SK-N-MC (cell line): ENCODE measurements around the gene RPL41.

Experiments used
- DNase-seq: peaks from one replicate; pipeline ENCODE4 v3.0.0-alpha.2; 2011; ENCODE audit warnings: low read depth, low spot score
- H3K27ac ChIP-seq: fragments of 200-600 bp; sonication (generic); 2 replicates; pipeline ENCODE4 v1.5.1; 2016; ENCODE audit warnings: mixed run types
- H3K36me3 ChIP-seq: fragments of 200-600 bp; sonication (generic); 2 replicates; pipeline ENCODE4 v1.6.1; 2017; ENCODE audit warnings: antibody characterized with exemption, low read length, mixed read lengths; ENCODE audit not compliant: insufficient read depth
- H3K4me3 ChIP-seq: fragments of 200-600 bp; sonication (generic); 2 replicates; pipeline ENCODE4 v1.5.1; 2016
- H3K9ac ChIP-seq: fragments of 200-600 bp; sonication (generic); 2 replicates; pipeline ENCODE4 v1.8.0; 2017; ENCODE audit warnings: mixed run types, mixed read lengths; ENCODE audit not compliant: insufficient read length
- H3K9me3 ChIP-seq: fragments of 200-600 bp; sonication (generic); 2 replicates; pipeline ENCODE4 v1.6.1; 2017; ENCODE audit warnings: low read depth, mild to moderate bottlenecking, antibody characterized with exemption, low read length, moderate library complexity, mixed read lengths
- EZH2 ChIP-seq: fragments of 200-600 bp; sonication (generic); IDR thresholded peaks from one replicate; pipeline ENCODE4 v1.6.1; 2017; ENCODE audit warnings: antibody characterized with exemption
- FOXP2 ChIP-seq: optimal IDR thresholded peaks from 2 replicates; pipeline ENCODE3; 2011; ENCODE audit warnings: mild to moderate bottlenecking, moderate library complexity; ENCODE audit not compliant: insufficient read depth; ENCODE audit errors: extremely low read length, control extremely low read depth
- POLR2AphosphoS5 ChIP-seq: IDR thresholded peaks from 2 replicates; pipeline ENCODE4 v1.6.1; 2012; ENCODE audit warnings: mild to moderate bottlenecking, low read depth, low read length, borderline replicate concordance

Gene RPL41

DNA sequence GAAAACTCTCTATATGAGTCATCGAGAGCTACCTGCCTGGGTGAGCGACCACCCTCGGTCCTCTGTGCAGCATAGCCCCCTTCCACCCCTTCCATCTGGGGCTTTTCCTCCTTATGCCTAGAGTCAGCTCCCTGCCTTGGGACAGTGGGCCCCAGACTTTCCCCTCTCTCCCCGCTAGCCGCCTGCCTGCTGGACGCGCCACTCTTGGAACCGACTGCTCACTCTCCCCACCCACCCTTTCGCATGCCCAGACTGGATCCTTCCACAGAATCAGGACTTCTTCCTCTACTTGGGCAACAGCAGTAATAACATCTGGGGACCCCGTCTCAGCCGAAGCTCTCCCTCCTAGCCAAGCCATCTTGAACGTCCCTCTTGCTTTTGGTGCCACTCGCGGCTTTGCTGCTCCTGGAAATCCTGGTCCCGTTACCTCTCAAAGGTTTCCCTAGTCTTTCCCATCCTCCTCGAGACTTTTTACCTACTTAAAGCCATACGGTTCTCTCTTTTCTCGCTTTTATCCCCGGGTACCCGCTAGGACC lies 12.3 kb downstream of the RPL41 start:
- H3K4me3 ChIP-seq, result peak overlapping the region; percentile 89
- no peak overlapping the region for H3K27ac ChIP-seq
- peak overlapping the region; percentile 84 for H3K9ac ChIP-seq
- TF ChIP-seq POLR2AphosphoS5 (no peak), EZH2 (no peak), FOXP2 (no peak)
- no peaks in the 10 kb centered on the region for H3K9me3 ChIP-seq
- DNase-seq, result no peak
- H3K36me3 ChIP-seq, result peaks cover 31% of the 10 kb centered on the region

DNA sequence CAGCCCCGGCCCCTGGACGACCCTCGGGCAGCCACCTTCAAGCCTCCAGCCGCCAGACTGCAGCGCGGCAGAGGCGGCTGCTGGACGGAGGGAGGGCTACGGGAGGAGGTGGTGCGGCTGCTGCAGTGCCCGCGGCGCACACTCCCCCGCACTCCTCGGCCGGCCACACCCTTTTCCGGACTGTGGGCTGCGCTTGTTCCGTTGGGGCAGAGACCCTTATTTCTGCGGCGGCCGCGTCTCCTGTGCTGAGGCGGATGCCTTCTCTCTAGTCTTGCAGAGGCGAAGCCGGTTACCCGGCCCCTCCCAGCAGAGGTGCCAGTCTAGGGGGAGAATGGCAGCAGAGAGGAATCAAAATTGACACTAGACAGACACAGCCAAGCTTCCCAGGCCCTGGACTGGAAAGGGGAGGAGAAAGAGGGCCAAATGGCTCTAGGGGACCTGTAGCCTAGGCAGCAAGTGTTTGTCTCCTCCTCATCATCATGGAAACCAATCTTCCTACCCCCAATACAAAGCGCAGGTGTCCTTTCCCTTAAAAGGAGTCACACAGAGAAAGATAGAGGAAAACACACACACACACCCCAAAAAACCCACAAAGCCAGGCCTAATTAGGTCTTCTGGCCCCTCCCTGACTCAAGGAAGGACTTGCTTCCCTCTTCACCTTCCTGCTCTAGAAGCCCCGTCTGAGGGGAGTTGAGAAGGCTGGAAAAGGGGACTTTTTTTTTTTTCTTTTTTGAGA lies 12.9 kb downstream of the RPL41 start:
- no peak overlapping the region for H3K27ac ChIP-seq
- peak overlapping the region; percentile 84 for H3K9ac ChIP-seq
- H3K36me3 ChIP-seq, result peaks cover 38% of the 10 kb centered on the region
- no peaks in the 10 kb centered on the region for H3K9me3 ChIP-seq
- H3K4me3 ChIP-seq, result peak overlapping the region; percentile 89
- DNase-seq, result no peak
- no peak for TF ChIP-seq EZH2
- peak; percentile 41; the same call in 1 of the 2 replicates for TF ChIP-seq POLR2AphosphoS5
- no peak for TF ChIP-seq FOXP2

GRCh38 chr12:56129942-56130495 lies 13.6 kb downstream of the RPL41 start:
- Histone ChIP-seq H3K9ac (no peak overlapping the region), H3K4me3 (peak overlapping the region; percentile 89; the same call in 1 of the 2 replicates), H3K9me3 (no peaks in the 10 kb centered on the region), H3K36me3 (peaks cover 42% of the 10 kb centered on the region), H3K27ac (no peak overlapping the region)
- TF ChIP-seq POLR2AphosphoS5, result no peak
- no peak for TF ChIP-seq EZH2
- TF ChIP-seq FOXP2, result no peak
- no peak for DNase-seq

DNA sequence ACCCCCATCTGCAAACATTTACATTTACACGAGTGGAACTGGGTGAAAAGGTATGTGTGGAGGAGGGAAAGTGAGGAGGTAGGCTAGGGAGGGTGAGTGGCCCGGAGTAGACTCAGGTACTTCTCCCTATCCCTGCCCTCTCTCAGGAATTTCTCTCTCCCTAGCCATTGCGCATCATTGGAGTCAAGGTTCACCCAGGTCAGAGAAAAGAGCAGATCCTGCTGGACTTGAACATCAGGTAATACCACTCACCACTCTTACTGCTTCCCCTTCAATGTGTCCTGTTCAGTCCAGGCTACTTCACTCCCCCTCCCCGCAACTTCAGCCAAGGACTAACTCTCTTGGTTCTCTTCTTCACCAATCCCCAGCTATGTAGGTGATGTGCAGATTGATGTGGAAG lies 14.4 kb downstream of the RPL41 start:
- Histone ChIP-seq H3K27ac (no peak overlapping the region), H3K9ac (no peak overlapping the region), H3K36me3 (peaks cover 42% of the 10 kb centered on the region), H3K9me3 (no peaks in the 10 kb centered on the region), H3K4me3 (no peak overlapping the region)
- no peak for DNase-seq
- TF ChIP-seq EZH2 (no peak), FOXP2 (no peak), POLR2AphosphoS5 (no peak)

GRCh38 chr12:56134897-56135296 lies 18.5 kb downstream of the RPL41 start:
- H3K36me3 ChIP-seq, result peaks cover 77% of the 10 kb centered on the region
- H3K4me3 ChIP-seq, result no peak overlapping the region
- H3K27ac ChIP-seq, result no peak overlapping the region
- no peak for DNase-seq
- TF ChIP-seq EZH2 (no peak), FOXP2 (no peak), POLR2AphosphoS5 (no peak)
- no peaks in the 10 kb centered on the region for H3K9me3 ChIP-seq
- no peak overlapping the region for H3K9ac ChIP-seq

GRCh38 chr12:56137853-56138571 lies 21.6 kb downstream of the RPL41 start:
- H3K36me3 ChIP-seq, result peaks cover 74% of the 10 kb centered on the region
- no peaks in the 10 kb centered on the region for H3K9me3 ChIP-seq

GRCh38 chr12:56141946-56142784 lies 25.7 kb downstream of the RPL41 start:
- Histone ChIP-seq H3K9ac (no peak overlapping the region), H3K27ac (no peak overlapping the region), H3K36me3 (peaks cover 70% of the 10 kb centered on the region), H3K4me3 (no peak overlapping the region), H3K9me3 (no peaks in the 10 kb centered on the region)
- TF ChIP-seq FOXP2 (no peak), POLR2AphosphoS5 (no peak), EZH2 (no peak)
- DNase-seq, result no peak

More at GRCh38 chr12:56137853-56138571, 21.6 kb downstream of the RPL41 start:
- H3K9ac ChIP-seq, result no peak overlapping the region
- H3K27ac ChIP-seq, result no peak overlapping the region
- H3K4me3 ChIP-seq, result no peak overlapping the region
- no peak for TF ChIP-seq FOXP2
- no peak for TF ChIP-seq POLR2AphosphoS5
- TF ChIP-seq EZH2, result no peak
- no peak for DNase-seq
